Tongue (tissue), 3 donors: Measurements from ENCODE around the gene GOLGB1. TPM values are rescaled to one million over a fixed set of nuclear protein-coding genes. Genes with fewer than 3 reads are reported as not detected.

Source experiments
- DNase-seq: peaks from one replicate; pipeline ENCODE4 v3.0.0-alpha.2; 2015
- small RNA-seq: library from RNA; depleted of rRNA; stranded (forward); fragments of <200 nt; gene quantifications from one replicate; pipeline ENCODE3, GENCODE V24; 2014; ENCODE audit warnings: low replicate concordance
- total RNA-seq: library from RNA; depleted of rRNA; stranded (reverse); fragments of >200 nt; gene quantifications from one replicate; pipeline ENCODE4 v1.2.3, GENCODE V29; 2014

GOLGB1 gene
- total RNA-seq, 1 donor from 2014 or later: 75.2 TPM

GRCh38 chr3:121637922-121638321 lies 111.6 kb downstream of the GOLGB1 start:
- DNase-seq: no peak

GRCh38 chr3:121630355-121630754 lies 119.2 kb downstream of the GOLGB1 start:
- no peak for DNase-seq

DNA sequence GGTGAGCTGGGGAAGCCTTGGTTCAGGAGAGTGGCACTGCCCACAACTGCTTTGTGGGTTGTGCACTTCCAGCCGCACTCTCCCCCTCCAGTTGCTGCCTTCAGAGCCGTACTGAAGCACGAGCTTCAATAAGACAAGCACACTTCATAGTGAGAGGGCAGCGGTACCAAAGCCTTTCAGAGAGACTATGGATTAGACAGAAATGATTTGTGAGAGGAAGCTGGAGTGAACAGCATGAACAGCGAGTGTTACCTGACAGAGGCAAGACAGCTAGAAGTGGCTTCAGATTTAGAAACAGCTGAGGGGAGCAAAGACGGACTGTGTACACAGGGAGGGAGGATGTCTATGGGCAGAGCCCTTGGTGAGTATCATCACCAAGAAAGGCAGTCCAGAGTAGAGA lies 119.9 kb downstream of the GOLGB1 start:
- DNase-seq: no peak

DNA sequence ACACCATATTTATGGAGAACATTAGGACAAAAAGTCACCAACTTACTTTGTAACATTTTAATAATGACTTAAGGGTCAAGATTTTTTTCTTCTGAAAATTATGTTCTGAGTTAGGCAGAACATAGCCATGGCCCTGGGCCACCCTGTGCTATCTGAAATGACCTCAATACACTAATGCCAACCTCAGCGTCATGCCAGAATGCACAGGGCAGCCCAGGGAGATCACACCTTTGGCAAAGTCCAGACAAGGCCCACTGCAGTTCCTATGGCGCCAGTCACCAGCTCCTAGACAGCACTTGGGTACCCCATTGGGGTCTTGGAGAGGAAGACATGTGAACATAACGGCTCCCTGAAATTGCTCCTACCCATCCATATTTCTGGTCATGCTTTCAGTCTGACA lies 121.9 kb downstream of the GOLGB1 start:
- DNase-seq: no peak

- no peak for DNase-seq
These were observed 122.3 kb downstream of the GOLGB1 start for GRCh38 chr3:121627211-121627610.

DNA sequence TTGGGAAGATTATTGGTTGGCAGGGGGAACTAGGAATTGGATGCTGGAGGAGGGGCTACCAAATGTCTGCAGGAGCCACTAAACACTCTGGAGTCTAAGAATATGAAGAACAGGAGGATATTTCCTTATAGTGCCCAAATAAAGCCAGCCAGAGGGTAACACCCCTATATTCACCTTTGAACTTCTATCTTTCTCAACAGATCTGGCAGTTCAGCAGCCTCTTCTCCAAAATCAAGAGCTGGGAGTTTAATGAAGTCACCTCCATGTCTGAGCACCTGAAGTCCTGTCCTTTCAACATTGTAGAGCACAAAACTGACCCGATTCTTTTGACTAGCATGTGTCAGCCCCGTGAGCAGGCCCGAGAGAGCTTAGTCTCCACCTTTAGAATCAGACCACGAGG lies 123.0 kb downstream of the GOLGB1 start:
- DNase-seq: no peak

- DNase-seq: no peak
These were observed 125.2 kb downstream of the GOLGB1 start for GRCh38 chr3:121624147-121624899.

DNA sequence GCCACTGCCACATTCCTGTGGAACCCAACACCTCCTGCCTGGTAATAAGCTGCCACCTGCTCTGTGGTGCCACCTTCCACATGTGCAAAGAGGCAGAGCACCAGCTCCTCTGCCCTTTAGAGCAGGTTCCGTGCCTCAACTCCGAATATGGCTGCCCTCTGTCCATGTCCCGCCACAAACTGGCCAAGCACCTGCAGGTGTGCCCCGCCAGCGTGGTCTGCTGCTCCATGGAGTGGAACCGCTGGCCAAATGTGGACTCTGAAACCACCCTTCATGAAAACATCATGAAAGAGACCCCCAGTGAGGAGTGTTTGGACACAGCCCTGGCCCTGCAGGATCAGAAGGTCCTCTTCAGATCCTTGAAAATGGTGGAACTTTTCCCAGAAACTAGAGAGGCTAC lies 128.1 kb downstream of the GOLGB1 start:
- DNase-seq: no peak

DNA sequence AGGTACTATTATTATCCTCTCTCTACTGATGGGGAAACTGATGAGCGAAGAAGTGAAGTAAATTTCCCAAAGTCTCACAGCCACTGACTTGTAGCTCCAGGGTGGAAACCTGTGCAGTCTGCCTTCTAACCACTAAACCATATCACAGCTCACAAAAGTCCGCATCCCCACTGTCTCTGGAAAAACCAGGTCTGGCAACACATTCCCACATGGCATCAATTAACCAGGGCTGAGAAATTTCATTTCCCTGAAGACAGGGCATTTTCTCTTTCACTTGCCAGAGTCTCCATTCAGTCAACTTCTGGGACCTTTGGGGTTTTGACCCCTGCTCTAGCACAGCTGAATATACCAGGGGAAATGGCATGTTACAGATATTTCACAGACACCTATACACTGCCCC lies 129.8 kb downstream of the GOLGB1 start:
- no peak for DNase-seq

Small RNA genes lying within 50 kb of the gene (small RNA-seq; reads per million reads assigned to genes)
- gene RNU4-62P: not detected

Other genes with a start within 250 kb of the GOLGB1 start
- gene POLQ, start 203.8 kb downstream of the GOLGB1 start, total RNA-seq: 3.7 TPM
- not detected for gene ARGFX, start 181.8 kb downstream of the GOLGB1 start, total RNA-seq
- 12.7 TPM for gene FBXO40, start 156.4 kb downstream of the GOLGB1 start, total RNA-seq
- gene HCLS1, start 88.8 kb downstream of the GOLGB1 start, total RNA-seq: 6.9 TPM
- gene IQCB1, start 85.3 kb upstream of the GOLGB1 start, total RNA-seq: 24.7 TPM
- gene EAF2, start 85.5 kb upstream of the GOLGB1 start, total RNA-seq: 14.1 TPM
- gene SLC15A2, start 144.7 kb upstream of the GOLGB1 start, total RNA-seq: 18.2 TPM